ENCODE results near the gene CANX.
"Not testable (repeated sequence)": the region's sequence is repeated elsewhere in the genome, so short reads cannot be mapped to it uniquely, and the experiment has no call there.

GRCh38 chr5:179661647-179662046 is 37.1 kb upstream of the CANX start:
- TF ChIP-seq CTCF, POLR2A (IDR thresholded peaks at IDR 0.05): not testable (repeated sequence)

Measured in testis (tissue), 2 donors.